CMK (cell line): ENCODE results near the gene SLC39A11.
"Not testable (repeated sequence)": the region's sequence is repeated elsewhere in the genome, so short reads cannot be mapped to it uniquely, and the experiment has no call there.

Source experiments
- DNase-seq: peaks from one replicate; pipeline ENCODE4 v3.0.0-alpha.2; 2010; ENCODE audit warnings: low read depth

The SLC39A11 gene

DNA sequence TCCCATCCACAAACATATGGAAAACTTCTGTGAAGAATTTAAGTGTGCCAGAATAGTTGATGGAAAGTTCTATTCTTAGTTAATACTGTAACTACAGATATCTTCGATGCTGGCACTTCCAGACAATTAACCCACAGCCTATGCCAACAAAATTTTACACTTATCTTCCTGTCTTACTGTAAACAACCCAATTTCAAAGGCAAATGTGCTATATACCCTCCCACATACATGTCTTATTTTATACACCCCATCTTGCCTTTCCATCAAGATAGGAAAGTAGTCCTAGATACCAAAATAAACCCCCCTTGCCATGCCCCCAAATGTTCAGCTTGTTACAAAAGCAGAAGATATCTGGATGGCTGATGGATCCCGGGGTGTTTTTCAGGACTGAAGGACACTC, 306.3 kb downstream of the SLC39A11 start:
- no peak for DNase-seq

DNA sequence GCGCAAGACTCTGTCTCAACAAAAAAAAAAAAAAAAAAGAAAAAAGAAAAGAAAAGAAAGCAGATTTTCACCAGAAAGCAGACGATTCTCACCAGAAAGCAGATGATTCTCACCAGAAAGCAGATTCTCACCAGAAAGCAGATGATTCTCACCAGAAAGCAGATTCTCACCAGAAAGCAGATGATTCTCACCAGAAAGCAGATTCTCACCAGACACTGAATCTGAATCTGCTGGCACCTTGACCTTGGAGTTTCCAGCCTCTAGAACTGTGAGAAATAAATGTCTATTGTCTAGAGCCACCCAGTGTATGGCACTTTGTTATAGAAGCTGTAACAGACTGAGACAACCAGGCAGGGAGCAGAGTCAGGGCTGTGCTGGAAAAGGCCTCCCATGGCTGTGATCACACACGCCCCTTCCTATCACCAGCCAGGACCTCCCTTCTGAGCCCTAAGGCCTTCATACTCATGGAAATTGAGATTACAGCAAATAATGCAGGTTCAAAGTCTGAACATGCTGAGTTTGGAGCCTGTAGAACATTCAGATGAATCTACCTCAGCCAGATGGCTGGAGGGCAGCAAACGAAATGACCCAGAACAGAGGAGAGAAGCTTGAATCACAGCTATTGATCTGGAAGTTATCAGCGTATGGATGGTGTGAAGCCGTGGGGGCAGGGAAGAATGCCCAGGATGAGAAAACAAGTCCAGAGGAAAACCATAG, 309.3 kb downstream of the SLC39A11 start:
- no peak for DNase-seq

DNA sequence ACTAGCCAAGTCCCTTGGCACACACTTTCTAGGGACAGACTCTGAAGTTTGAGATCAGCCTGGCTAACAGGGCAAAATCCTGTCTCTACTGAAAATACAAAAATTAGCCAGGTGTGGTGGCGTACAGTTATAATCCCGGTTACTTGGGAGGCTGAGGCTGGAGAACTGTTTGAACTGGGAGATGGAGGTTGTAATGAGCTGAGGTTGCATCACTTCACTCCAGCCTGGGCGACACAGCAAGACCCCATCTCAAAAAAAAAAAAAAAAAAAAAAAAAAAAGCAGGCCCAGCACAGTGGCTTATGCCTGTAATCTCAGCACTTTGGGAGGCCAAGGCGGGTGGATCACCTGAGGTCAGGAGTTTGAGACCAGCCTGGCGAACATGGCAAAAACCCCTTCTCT, 310.1 kb downstream of the SLC39A11 start:
- not testable (repeated sequence) for DNase-seq

- peak; percentile 8 for DNase-seq
Measured at GRCh38 chr17:72778169-72779151, 314.0 kb downstream of the SLC39A11 start.

- no peak for DNase-seq
Measured at GRCh38 chr17:72775919-72776318, 316.6 kb downstream of the SLC39A11 start.

DNA sequence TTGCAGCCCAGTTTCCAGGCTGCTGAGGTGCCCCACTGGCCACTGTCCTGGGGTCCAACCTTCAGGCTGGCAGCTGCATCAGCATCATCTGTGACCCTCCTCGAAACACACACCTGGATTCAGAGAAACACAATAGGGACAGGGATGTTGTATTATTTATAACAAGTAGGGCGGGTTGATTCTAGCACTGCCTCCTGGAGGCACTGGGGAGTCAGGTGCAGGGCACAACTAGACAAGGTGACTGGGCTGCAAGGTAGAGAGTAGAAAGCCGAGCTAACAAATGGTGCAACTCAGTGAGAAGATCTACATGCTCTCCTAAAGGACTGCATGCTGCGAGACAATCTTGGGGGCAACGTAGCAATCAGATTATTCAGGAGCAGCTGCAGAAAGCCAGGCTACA, 317.3 kb downstream of the SLC39A11 start:
- no peak for DNase-seq

- DNase-seq = no peak
Measured at GRCh38 chr17:72774236-72774635, 318.3 kb downstream of the SLC39A11 start.

- not testable (repeated sequence) for DNase-seq
Measured at GRCh38 chr17:72773225-72773624, 319.3 kb downstream of the SLC39A11 start.

DNA sequence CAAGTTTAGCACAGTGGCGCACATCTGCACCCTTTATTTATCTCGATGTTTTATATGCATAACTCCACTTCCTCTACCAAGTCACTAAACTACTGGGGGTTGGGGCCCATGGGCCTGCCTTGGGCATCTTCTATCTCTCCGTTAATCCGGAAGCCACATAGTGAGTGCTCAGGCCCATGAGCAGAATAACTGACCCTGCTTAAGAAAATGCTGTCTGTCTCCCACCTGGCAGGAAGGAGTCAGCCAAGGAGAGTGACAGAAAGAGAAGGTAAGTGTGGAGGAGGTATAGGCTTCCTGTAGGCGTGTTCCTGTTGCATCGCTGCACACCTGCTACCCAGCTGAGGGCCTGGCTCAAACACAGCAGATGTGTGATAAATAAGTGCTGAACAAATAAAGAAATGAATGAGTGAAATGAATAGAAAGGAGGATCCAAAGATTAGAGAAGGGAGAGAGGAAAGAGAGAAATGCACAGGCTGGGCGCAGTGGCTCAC, 320.1 kb downstream of the SLC39A11 start:
- DNase-seq = no peak

DNA sequence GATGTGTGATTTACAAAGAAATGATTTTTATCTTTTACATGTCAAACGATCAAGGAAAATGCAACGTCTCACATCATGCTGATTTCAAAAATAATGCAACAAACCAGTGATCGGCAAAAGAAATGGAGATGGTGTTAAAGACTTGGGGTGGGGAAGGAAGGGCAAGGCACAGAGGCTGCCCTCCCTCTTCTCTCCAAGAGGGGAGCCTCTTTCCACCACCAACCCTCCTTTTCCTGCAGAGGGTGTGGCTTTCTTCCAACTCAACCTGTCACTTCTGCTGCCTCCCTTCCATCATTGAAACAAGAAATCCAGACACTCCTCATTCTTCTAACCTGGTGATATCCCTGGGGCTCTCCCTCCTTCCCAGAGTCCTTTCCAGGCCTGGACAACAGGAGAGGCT, 320.8 kb downstream of the SLC39A11 start:
- DNase-seq = no peak

DNA sequence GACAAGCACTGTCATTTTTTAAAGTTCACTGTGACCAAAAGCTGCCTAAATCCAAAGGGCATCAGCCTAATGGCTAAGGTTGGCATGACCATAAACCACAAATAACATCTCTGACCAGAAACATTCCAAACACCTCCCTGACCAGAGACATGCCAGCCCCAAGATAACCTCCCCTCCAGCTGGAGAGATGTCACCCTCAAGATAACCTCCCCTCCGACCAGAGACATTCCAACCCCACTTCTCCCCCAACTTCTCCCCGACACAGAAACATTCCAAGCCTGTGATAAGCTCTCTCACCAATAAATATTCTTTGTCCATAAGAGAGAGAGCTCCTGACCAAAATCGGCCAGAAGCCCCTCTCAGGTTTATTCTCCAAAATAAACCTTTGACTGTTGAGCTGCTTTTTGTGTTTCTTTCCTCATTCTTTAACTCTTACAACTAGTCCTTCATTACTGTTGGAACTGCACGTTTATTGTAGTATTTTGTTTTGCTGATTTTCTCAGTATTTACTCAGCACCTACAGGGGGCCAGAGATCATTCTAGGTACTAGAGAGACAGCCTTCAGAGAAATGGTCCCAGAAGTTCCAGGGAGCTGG, 325.6 kb downstream of the SLC39A11 start:
- no peak for DNase-seq

DNA sequence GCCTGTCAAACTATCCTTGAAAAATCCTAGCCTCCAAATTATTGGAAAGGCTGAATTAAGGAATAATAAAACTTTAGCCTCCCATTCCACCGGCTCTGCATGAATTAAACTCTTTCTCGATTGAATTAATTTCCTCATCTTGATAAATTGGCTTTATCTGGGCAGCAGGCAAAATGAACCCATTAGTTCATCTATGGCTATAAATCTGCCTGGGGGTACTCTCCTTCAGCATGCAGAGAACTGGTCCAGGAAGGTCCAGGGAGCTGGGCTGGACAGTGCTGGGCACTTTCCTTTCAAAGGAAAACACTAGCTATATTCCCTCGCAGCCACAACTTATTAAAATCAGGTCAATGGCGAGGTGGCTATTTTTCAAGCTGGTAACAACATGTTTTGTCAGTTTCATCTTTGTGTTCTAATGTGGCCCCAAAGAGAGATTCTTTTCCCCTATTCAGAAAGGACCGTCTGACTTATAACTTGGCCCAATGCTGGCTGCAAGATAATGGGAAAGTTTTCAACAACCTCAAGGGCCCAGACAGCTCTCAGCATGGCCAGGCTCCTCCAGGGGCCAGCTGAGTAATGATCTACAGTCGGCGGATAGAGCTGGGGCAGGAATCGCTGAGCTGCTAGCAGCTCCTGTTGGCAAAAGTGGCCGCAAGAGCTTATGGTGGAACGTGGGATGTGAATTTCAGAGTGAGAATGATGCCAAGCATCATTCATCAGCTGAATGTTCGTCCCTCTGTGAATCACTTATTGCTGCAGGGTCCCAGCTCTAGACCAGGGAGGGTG, 326.9 kb downstream of the SLC39A11 start:
- DNase-seq = no peak

DNA sequence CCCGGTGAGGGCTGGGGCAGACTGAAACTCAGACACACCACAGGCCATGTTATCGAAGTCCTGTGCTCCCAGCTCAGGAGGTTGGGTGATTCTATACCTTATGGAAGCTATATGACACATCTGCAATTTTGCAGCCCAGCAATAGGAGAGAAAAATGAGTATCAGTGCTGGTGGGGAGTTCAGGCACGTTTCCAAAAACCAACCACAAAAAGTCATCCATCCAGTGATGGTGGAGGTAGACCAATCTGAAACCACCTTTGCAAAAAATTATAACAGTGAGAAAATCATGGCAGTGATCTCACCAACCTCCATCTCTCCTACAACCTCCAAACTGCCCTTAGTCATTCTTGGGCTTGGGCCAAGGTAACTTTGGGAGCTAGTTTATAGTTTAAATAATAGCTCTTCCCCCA, 327.9 kb downstream of the SLC39A11 start:
- no peak for DNase-seq

DNA sequence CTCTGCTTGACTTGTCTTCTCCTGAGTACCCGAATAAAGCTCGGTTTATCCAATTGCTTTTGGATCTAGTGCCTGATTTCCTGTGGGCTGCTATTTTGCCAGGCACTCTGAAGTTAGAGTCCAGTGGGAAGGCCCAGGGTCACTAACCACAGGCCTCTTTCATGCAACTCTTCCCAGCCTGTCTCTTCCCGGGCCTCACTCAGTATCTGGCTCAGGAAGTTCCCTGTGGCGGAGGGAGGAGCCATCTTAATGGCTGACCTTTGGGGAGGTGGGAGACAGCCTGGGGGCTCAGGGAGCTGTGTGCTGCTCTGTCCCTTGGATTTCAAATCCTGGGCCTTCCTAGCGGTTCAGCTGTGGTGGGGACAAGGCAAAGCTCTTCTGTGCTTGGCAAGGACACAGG, 328.5 kb downstream of the SLC39A11 start:
- no peak for DNase-seq

GRCh38 chr17:72761893-72762575, 330.5 kb downstream of the SLC39A11 start:
- DNase-seq = not testable (repeated sequence)

- DNase-seq = peak; percentile 15
Measured at GRCh38 chr17:72761431-72761830, 331.1 kb downstream of the SLC39A11 start.

DNA sequence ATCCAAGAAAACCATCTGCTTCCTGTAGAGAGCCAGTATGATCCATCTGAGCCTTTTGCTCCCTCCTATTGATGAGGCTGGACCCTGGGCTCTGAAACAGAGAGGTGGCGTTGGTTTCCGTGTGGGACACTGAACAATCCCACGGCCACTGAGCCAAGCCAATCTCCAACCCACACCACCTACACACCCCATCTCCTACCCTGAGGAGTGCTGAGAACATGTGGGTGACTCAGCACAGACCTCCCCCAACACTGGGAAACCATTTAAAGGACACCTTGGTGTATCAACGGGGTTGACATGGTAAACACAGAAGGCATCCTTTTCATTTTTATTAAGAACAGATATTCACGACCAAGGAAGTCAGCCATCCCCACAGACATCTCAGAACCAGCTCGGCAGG, 332.1 kb downstream of the SLC39A11 start:
- no peak for DNase-seq

- DNase-seq = no peak
Measured at GRCh38 chr17:72759301-72759700, 333.2 kb downstream of the SLC39A11 start.

DNA sequence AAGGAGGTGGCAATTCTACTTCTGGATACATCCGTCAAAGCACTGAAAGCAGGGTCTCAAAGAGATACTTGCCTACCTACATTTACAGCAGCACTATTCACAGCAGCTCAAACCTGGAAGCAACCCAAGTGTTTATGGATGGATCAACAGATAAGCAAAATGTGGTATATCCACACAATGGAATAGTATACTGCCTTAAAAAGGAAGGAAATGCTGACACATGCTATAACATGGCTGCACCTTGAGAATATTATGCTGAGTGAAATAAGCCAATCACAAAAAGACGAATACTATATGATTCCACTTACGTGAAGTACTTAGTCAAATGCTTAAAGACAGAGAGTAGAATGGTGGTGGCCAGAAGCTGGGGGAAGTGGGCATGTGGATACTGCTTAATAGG, 336.2 kb downstream of the SLC39A11 start:
- DNase-seq = no peak

DNA sequence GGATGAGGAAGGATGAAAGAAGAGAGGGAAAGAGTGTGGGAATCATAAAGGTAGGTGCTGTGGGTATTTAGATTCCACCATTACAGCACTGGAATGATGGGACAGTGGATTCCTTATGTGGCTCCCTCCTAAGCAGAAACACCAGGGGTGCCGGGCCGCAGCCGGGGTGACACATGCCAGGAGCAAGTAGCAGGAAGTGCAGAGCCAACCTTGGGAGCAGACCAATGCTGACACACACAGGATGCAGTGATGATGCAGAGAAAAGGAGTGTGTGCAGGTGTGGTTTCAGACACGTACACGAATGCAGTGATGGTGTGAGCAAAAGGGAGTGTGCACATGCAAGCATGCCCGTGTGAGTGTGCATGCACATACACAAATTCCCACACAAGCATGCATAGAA, 338.0 kb downstream of the SLC39A11 start:
- DNase-seq = no peak

DNA sequence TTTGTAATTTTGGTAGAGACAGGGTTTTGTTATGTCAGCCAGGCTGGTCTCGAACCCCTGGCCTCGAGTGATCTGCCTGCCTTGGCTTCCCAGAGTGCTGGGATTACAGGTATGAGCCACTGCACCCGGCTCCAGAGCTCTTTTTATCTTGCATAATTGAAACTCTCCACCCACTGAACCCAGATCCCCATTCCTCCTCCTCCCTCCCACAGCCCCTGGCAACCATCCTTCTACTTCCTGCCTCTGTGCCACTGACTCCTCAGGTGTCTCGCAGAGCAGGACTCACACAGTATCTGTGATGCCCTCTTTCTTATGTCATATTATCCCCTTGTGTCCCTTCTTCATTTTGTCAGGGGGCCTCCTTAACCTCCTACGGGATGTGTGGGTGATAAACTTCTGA, 340.7 kb downstream of the SLC39A11 start:
- no peak for DNase-seq
